Effector CD4-positive, alpha-beta T cell (primary cell): Measurements from ENCODE around the gene PPIP5K1.
"Not testable (repeated sequence)": the region's sequence is repeated elsewhere in the genome, so short reads cannot be mapped to it uniquely, and the experiment has no call there.

ENCODE experiments used
- DNase-seq: peaks from one replicate; pipeline ENCODE4 v3.0.0-alpha.2; 2020

The PPIP5K1 gene

GRCh38 chr15:43544266-43544665 is 45.7 kb downstream of the PPIP5K1 start:
- DNase-seq, result no peak

- DNase-seq, result no peak
Measured at GRCh38 chr15:43541785-43542184, 48.2 kb downstream of the PPIP5K1 start.

GRCh38 chr15:43538091-43538490 is 51.9 kb downstream of the PPIP5K1 start:
- DNase-seq, result no peak

GRCh38 chr15:43534897-43535296 is 55.1 kb downstream of the PPIP5K1 start:
- DNase-seq, result no peak

GRCh38 chr15:43532826-43533225 is 57.2 kb downstream of the PPIP5K1 start:
- not testable (repeated sequence) for DNase-seq

- DNase-seq, result no peak
Measured at GRCh38 chr15:43531018-43531670, 58.9 kb downstream of the PPIP5K1 start.

GRCh38 chr15:43529587-43530345 is 60.2 kb downstream of the PPIP5K1 start:
- no peak for DNase-seq

GRCh38 chr15:43529141-43529540 is 60.9 kb downstream of the PPIP5K1 start:
- DNase-seq, result no peak

- DNase-seq, result no peak
Measured at GRCh38 chr15:43528542-43529007, 61.4 kb downstream of the PPIP5K1 start.

- DNase-seq, result no peak
Measured at GRCh38 chr15:43527802-43528541, 62.0 kb downstream of the PPIP5K1 start.

GRCh38 chr15:43527016-43527801 is 62.8 kb downstream of the PPIP5K1 start:
- DNase-seq, result no peak

- DNase-seq, result no peak
Measured at GRCh38 chr15:43526261-43526930, 63.6 kb downstream of the PPIP5K1 start.

- DNase-seq, result no peak
Measured at GRCh38 chr15:43525131-43525530, 64.9 kb downstream of the PPIP5K1 start.

- DNase-seq, result no peak
Measured at GRCh38 chr15:43524254-43524845, 65.7 kb downstream of the PPIP5K1 start.

- no peak for DNase-seq
Measured at GRCh38 chr15:43523646-43524045, 66.4 kb downstream of the PPIP5K1 start.

- no peak for DNase-seq
Measured at GRCh38 chr15:43522247-43522646, 67.8 kb downstream of the PPIP5K1 start.

GRCh38 chr15:43521419-43521818 is 68.6 kb downstream of the PPIP5K1 start:
- no peak for DNase-seq

- DNase-seq, result no peak
Measured at GRCh38 chr15:43520138-43520537, 69.9 kb downstream of the PPIP5K1 start.

GRCh38 chr15:43519196-43519595 is 70.8 kb downstream of the PPIP5K1 start:
- no peak for DNase-seq

GRCh38 chr15:43518197-43518761 is 71.7 kb downstream of the PPIP5K1 start:
- DNase-seq, result no peak
